DND-41 (cell line): ENCODE results near the gene PTMA.

Source experiments
- ATAC-seq: fragments of 200-7000 bp; cut with Tn5 transposase; 3 replicates; pipeline ENCODE4 v1.9.1; 2021; ENCODE audit warnings: low read depth; ENCODE audit not compliant: insufficient read depth
- DNase-seq: peaks from one replicate; pipeline ENCODE4 v3.0.0-alpha.2; 2020
- H2AFZ ChIP-seq: 2 replicates; pipeline ENCODE4 v1.6.0; 2012; ENCODE audit warnings: low read depth, low read length
- H3K27ac ChIP-seq: 2 replicates; pipeline ENCODE4 v1.5.1; 2012; ENCODE audit warnings: low read length, inconsistent platforms
- H3K27me3 ChIP-seq: fragments of 200-600 bp; sonication (generic); 2 replicates; pipeline ENCODE4 v1.6.0; 2012; ENCODE audit warnings: low read length, mild to moderate bottlenecking, inconsistent platforms; ENCODE audit not compliant: insufficient read depth, poor library complexity
- H3K36me3 ChIP-seq: 2 replicates; pipeline ENCODE4 v1.5.1; 2012; ENCODE audit warnings: low read length, inconsistent platforms; ENCODE audit not compliant: insufficient read depth
- H3K4me1 ChIP-seq: 2 replicates; pipeline ENCODE4 v1.5.1; 2012; ENCODE audit warnings: mild to moderate bottlenecking, low read length; ENCODE audit not compliant: insufficient read depth
- H3K4me2 ChIP-seq: 2 replicates; pipeline ENCODE4 v1.6.0; 2012; ENCODE audit warnings: mild to moderate bottlenecking, moderate library complexity, low read length, inconsistent platforms; ENCODE audit not compliant: insufficient read depth
- H3K4me3 ChIP-seq, 2 experiments: fragments of 200-600 bp in 1 of 2; shearing (Covaris generic) in 1 of 2; 2 replicates each; pipeline ENCODE4 v1.5.1; 2012 to 2016; ENCODE audit warnings: inconsistent platforms in 2 of 2, low read length in 2 of 2, mild to moderate bottlenecking in 2 of 2, low read depth in 1 of 2, moderate library complexity in 1 of 2
- H3K79me2 ChIP-seq: 2 replicates; pipeline ENCODE4 v1.6.0; 2012; ENCODE audit warnings: low read length, inconsistent platforms; ENCODE audit not compliant: insufficient read depth
- H3K9ac ChIP-seq: 2 replicates; pipeline ENCODE4 v1.6.0; 2012; ENCODE audit warnings: low read depth, mild to moderate bottlenecking, inconsistent platforms, low read length, moderate library complexity
- H3K9me3 ChIP-seq: 2 replicates; pipeline ENCODE4 v1.5.1; 2012; ENCODE audit warnings: low read length, moderate library complexity, mild to moderate bottlenecking, inconsistent platforms; ENCODE audit not compliant: insufficient read depth, severe bottlenecking
- H4K20me1 ChIP-seq: 2 replicates; pipeline ENCODE4 v1.6.0; 2012; ENCODE audit warnings: low read length; ENCODE audit not compliant: insufficient read depth
- CTCF ChIP-seq: IDR thresholded peaks from 2 replicates; pipeline ENCODE4 v1.5.1; 2012; ENCODE audit warnings: borderline replicate concordance, low read length, moderate library complexity, mild to moderate bottlenecking; ENCODE audit not compliant: poor library complexity, severe bottlenecking; ENCODE audit errors: extremely low read depth
- EZH2 ChIP-seq: IDR thresholded peaks from 3 replicates; pipeline ENCODE4 v1.6.1; 2012; ENCODE audit warnings: borderline replicate concordance, low read depth, mild to moderate bottlenecking, moderate library complexity, low read length, inconsistent platforms; ENCODE audit not compliant: severe bottlenecking

Gene PTMA

GRCh38 chr2:231715988-231716616 lies 7.8 kb downstream of the PTMA start:
- no peak overlapping the region for H3K4me2 ChIP-seq

GRCh38 chr2:231716666-231717280 lies 8.4 kb downstream of the PTMA start:
- no peak overlapping the region for H3K4me3 ChIP-seq
- ATAC-seq = no peak

More at GRCh38 chr2:231715988-231716616, 7.8 kb downstream of the PTMA start:
- ATAC-seq (no peak), DNase-seq (peak; percentile 32)
- Histone ChIP-seq H3K4me1 (peaks cover 29% of the 10 kb centered on the region), H4K20me1 (peaks cover 39% of the 10 kb centered on the region), H3K79me2 (peaks cover 37% of the 10 kb centered on the region), H3K9ac (no peak overlapping the region), H3K4me3 (no peak overlapping the region), H3K27me3 (no peaks in the 10 kb centered on the region), H2AFZ (no peak overlapping the region), H3K27ac (peak overlapping the region; percentile 23), H3K36me3 (peaks cover 41% of the 10 kb centered on the region), H3K9me3 (no peaks in the 10 kb centered on the region)
- TF ChIP-seq CTCF (no peak), EZH2 (no peak)

GRCh38 chr2:231717281-231718171 lies 9.2 kb downstream of the PTMA start:
- no peak overlapping the region for H3K9ac ChIP-seq
- H2AFZ ChIP-seq = no peak overlapping the region
- peaks cover 25% of the 10 kb centered on the region for H4K20me1 ChIP-seq
- peaks cover 14% of the 10 kb centered on the region for H3K4me1 ChIP-seq
- H3K36me3 ChIP-seq = peaks cover 27% of the 10 kb centered on the region
- H3K27me3 ChIP-seq = no peaks in the 10 kb centered on the region
- H3K4me2 ChIP-seq = no peak overlapping the region
- peak overlapping the region; percentile 42; the same call in 1 of the 2 replicates for H3K27ac ChIP-seq
- peaks cover 23% of the 10 kb centered on the region for H3K79me2 ChIP-seq
- TF ChIP-seq CTCF (no peak), EZH2 (no peak)
- no peaks in the 10 kb centered on the region for H3K9me3 ChIP-seq
- no peak overlapping the region for H3K4me3 ChIP-seq
- DNase-seq (peak; percentile 64), ATAC-seq (no peak)

More at GRCh38 chr2:231716666-231717280, 8.4 kb downstream of the PTMA start:
- H3K9me3 ChIP-seq = no peaks in the 10 kb centered on the region
- DNase-seq = no peak
- peaks cover 32% of the 10 kb centered on the region for H4K20me1 ChIP-seq
- H3K9ac ChIP-seq = no peak overlapping the region
- peaks cover 31% of the 10 kb centered on the region for H3K79me2 ChIP-seq
- peaks cover 22% of the 10 kb centered on the region for H3K4me1 ChIP-seq
- H3K27ac ChIP-seq = peak overlapping the region; percentile 23; the same call in 1 of the 2 replicates
- H3K27me3 ChIP-seq = no peaks in the 10 kb centered on the region
- peaks cover 35% of the 10 kb centered on the region for H3K36me3 ChIP-seq
- no peak for TF ChIP-seq EZH2
- no peak for TF ChIP-seq CTCF
- H2AFZ ChIP-seq = no peak overlapping the region
- no peak overlapping the region for H3K4me2 ChIP-seq
